ENCODE results near the gene RBM26. TPM values are rescaled to one million over a fixed set of nuclear protein-coding genes. Genes with fewer than 3 reads are reported as not detected.
A peak's percentile ranks its signal among the peaks of the same experiment; 100 is the strongest.

Gene RBM26
- total RNA-seq, 1 donor from 2014 or later: 31.3 TPM

GRCh38 chr13:79317856-79318255 is 88.2 kb downstream of the RBM26 start:
- Histone ChIP-seq H3K27ac (ENCODE audit: low read depth, low read length) (no peak overlapping the region), H3K27me3 (ENCODE audit: control insufficient read depth in 3 of 3, insufficient read depth in 3 of 3, low read length in 3 of 3) (no peaks in the 10 kb centered on the region)

GRCh38 chr13:79314652-79315051 is 91.4 kb downstream of the RBM26 start:
- no peak overlapping the region for H3K4me3 ChIP-seq (ENCODE audit: low read length in 3 of 3)

More at GRCh38 chr13:79317856-79318255, 88.2 kb downstream of the RBM26 start:
- Histone ChIP-seq H3K9me3 (ENCODE audit: control insufficient read depth in 3 of 3, low read length in 3 of 3) (no peaks in the 10 kb centered on the region), H3K4me3 (ENCODE audit: low read length in 3 of 3) (no peak overlapping the region), H3K9ac (ENCODE audit: low read depth in 1 of 3, low read length in 3 of 3) (no peak overlapping the region), H3K36me3 (ENCODE audit: control insufficient read depth in 3 of 3, insufficient read depth in 3 of 3, low read length in 3 of 3) (peaks cover 0 to 22% (median 12%) of the 10 kb centered on the region in 3 donors), H3K4me1 (ENCODE audit: control insufficient read depth in 3 of 3, insufficient read depth in 3 of 3, low read length in 3 of 3) (no peaks in the 10 kb centered on the region)

GRCh38 chr13:79312340-79312855 is 93.7 kb downstream of the RBM26 start:
- H3K27ac ChIP-seq (ENCODE audit: low read depth, low read length): no peak overlapping the region
- H3K36me3 ChIP-seq (ENCODE audit: control insufficient read depth in 3 of 3, insufficient read depth in 3 of 3, low read length in 3 of 3): peaks cover 0 to 3% (median 0%) of the 10 kb centered on the region in 3 donors
- H3K9me3 ChIP-seq (ENCODE audit: control insufficient read depth in 3 of 3, low read length in 3 of 3): no peaks in the 10 kb centered on the region
- no peaks in the 10 kb centered on the region for H3K27me3 ChIP-seq (ENCODE audit: control insufficient read depth in 3 of 3, insufficient read depth in 3 of 3, low read length in 3 of 3)
- H3K4me1 ChIP-seq (ENCODE audit: control insufficient read depth in 3 of 3, insufficient read depth in 3 of 3, low read length in 3 of 3): peaks cover 3 to 6% (median 4%) of the 10 kb centered on the region in 3 donors
- H3K9ac ChIP-seq (ENCODE audit: low read depth in 1 of 3, low read length in 3 of 3): no peak overlapping the region
- H3K4me3 ChIP-seq (ENCODE audit: low read length in 3 of 3): no peak overlapping the region

More at GRCh38 chr13:79314652-79315051, 91.4 kb downstream of the RBM26 start:
- Histone ChIP-seq H3K27me3 (ENCODE audit: control insufficient read depth in 3 of 3, insufficient read depth in 3 of 3, low read length in 3 of 3) (no peaks in the 10 kb centered on the region), H3K9ac (ENCODE audit: low read depth in 1 of 3, low read length in 3 of 3) (no peak overlapping the region), H3K4me1 (ENCODE audit: control insufficient read depth in 3 of 3, insufficient read depth in 3 of 3, low read length in 3 of 3) (peaks cover 0 to 3% (median 0%) of the 10 kb centered on the region in 3 donors), H3K36me3 (ENCODE audit: control insufficient read depth in 3 of 3, insufficient read depth in 3 of 3, low read length in 3 of 3) (peaks cover 0 to 9% (median 7%) of the 10 kb centered on the region in 3 donors), H3K9me3 (ENCODE audit: control insufficient read depth in 3 of 3, low read length in 3 of 3) (no peaks in the 10 kb centered on the region), H3K27ac (ENCODE audit: low read depth, low read length) (no peak overlapping the region)

GRCh38 chr13:79311386-79311785 is 94.7 kb downstream of the RBM26 start:
- Histone ChIP-seq H3K4me3 (ENCODE audit: low read length in 3 of 3) (no peak overlapping the region), H3K4me1 (ENCODE audit: control insufficient read depth in 3 of 3, insufficient read depth in 3 of 3, low read length in 3 of 3) (peaks cover 3 to 6% (median 4%) of the 10 kb centered on the region in 3 donors), H3K36me3 (ENCODE audit: control insufficient read depth in 3 of 3, insufficient read depth in 3 of 3, low read length in 3 of 3) (peaks cover 0 to 3% (median 0%) of the 10 kb centered on the region in 3 donors), H3K9ac (ENCODE audit: low read depth in 1 of 3, low read length in 3 of 3) (no peak overlapping the region), H3K27ac (ENCODE audit: low read depth, low read length) (no peak overlapping the region), H3K27me3 (ENCODE audit: control insufficient read depth in 3 of 3, insufficient read depth in 3 of 3, low read length in 3 of 3) (no peaks in the 10 kb centered on the region), H3K9me3 (ENCODE audit: control insufficient read depth in 3 of 3, low read length in 3 of 3) (no peaks in the 10 kb centered on the region)

GRCh38 chr13:79309690-79310089 is 96.4 kb downstream of the RBM26 start:
- H3K9me3 ChIP-seq (ENCODE audit: control insufficient read depth in 3 of 3, low read length in 3 of 3): no peaks in the 10 kb centered on the region
- no peak overlapping the region for H3K4me3 ChIP-seq (ENCODE audit: low read length in 3 of 3)
- H3K4me1 ChIP-seq (ENCODE audit: control insufficient read depth in 3 of 3, insufficient read depth in 3 of 3, low read length in 3 of 3): peaks cover 3 to 6% (median 4%) of the 10 kb centered on the region in 3 donors
- H3K27me3 ChIP-seq (ENCODE audit: control insufficient read depth in 3 of 3, insufficient read depth in 3 of 3, low read length in 3 of 3): no peaks in the 10 kb centered on the region
- H3K36me3 ChIP-seq (ENCODE audit: control insufficient read depth in 3 of 3, insufficient read depth in 3 of 3, low read length in 3 of 3): peaks cover 0 to 3% (median 0%) of the 10 kb centered on the region in 3 donors
- H3K27ac ChIP-seq (ENCODE audit: low read depth, low read length): no peak overlapping the region
- H3K9ac ChIP-seq (ENCODE audit: low read depth in 1 of 3, low read length in 3 of 3): no peak overlapping the region

- no peak overlapping the region for H3K9ac ChIP-seq (ENCODE audit: low read depth in 1 of 3, low read length in 3 of 3)
- H3K4me3 ChIP-seq (ENCODE audit: low read length in 3 of 3): peak overlapping the region in 1 of 3 donors; percentile 9
- H3K27ac ChIP-seq (ENCODE audit: low read depth, low read length): no peak overlapping the region
- no peaks in the 10 kb centered on the region for H3K9me3 ChIP-seq (ENCODE audit: control insufficient read depth in 3 of 3, low read length in 3 of 3)
- no peaks in the 10 kb centered on the region for H3K27me3 ChIP-seq (ENCODE audit: control insufficient read depth in 3 of 3, insufficient read depth in 3 of 3, low read length in 3 of 3)
- H3K36me3 ChIP-seq (ENCODE audit: control insufficient read depth in 3 of 3, insufficient read depth in 3 of 3, low read length in 3 of 3): no peaks in the 10 kb centered on the region
- peaks cover 3 to 6% (median 4%) of the 10 kb centered on the region in 3 donors for H3K4me1 ChIP-seq (ENCODE audit: control insufficient read depth in 3 of 3, insufficient read depth in 3 of 3, low read length in 3 of 3)
Observed at GRCh38 chr13:79307866-79308298, 98.2 kb downstream of the RBM26 start.

GRCh38 chr13:79307433-79307861 is 98.6 kb downstream of the RBM26 start:
- peaks cover 3 to 6% (median 4%) of the 10 kb centered on the region in 3 donors for H3K4me1 ChIP-seq (ENCODE audit: control insufficient read depth in 3 of 3, insufficient read depth in 3 of 3, low read length in 3 of 3)
- no peak overlapping the region for H3K27ac ChIP-seq (ENCODE audit: low read depth, low read length)
- no peak overlapping the region for H3K4me3 ChIP-seq (ENCODE audit: low read length in 3 of 3)
- no peaks in the 10 kb centered on the region for H3K27me3 ChIP-seq (ENCODE audit: control insufficient read depth in 3 of 3, insufficient read depth in 3 of 3, low read length in 3 of 3)
- no peaks in the 10 kb centered on the region for H3K9me3 ChIP-seq (ENCODE audit: control insufficient read depth in 3 of 3, low read length in 3 of 3)
- H3K36me3 ChIP-seq (ENCODE audit: control insufficient read depth in 3 of 3, insufficient read depth in 3 of 3, low read length in 3 of 3): no peaks in the 10 kb centered on the region
- H3K9ac ChIP-seq (ENCODE audit: low read depth in 1 of 3, low read length in 3 of 3): no peak overlapping the region

- Histone ChIP-seq H3K4me1 (ENCODE audit: control insufficient read depth in 3 of 3, insufficient read depth in 3 of 3, low read length in 3 of 3) (peaks cover 0 to 6% (median 4%) of the 10 kb centered on the region in 3 donors), H3K4me3 (ENCODE audit: low read length in 3 of 3) (no peak overlapping the region), H3K27me3 (ENCODE audit: control insufficient read depth in 3 of 3, insufficient read depth in 3 of 3, low read length in 3 of 3) (no peaks in the 10 kb centered on the region), H3K9ac (ENCODE audit: low read depth in 1 of 3, low read length in 3 of 3) (no peak overlapping the region), H3K27ac (ENCODE audit: low read depth, low read length) (no peak overlapping the region), H3K36me3 (ENCODE audit: control insufficient read depth in 3 of 3, insufficient read depth in 3 of 3, low read length in 3 of 3) (no peaks in the 10 kb centered on the region), H3K9me3 (ENCODE audit: control insufficient read depth in 3 of 3, low read length in 3 of 3) (no peaks in the 10 kb centered on the region)
Observed at GRCh38 chr13:79306650-79307049, 99.4 kb downstream of the RBM26 start.

GRCh38 chr13:79297128-79297527 is 108.9 kb downstream of the RBM26 start:
- no peak overlapping the region for H3K9ac ChIP-seq (ENCODE audit: low read depth in 1 of 3, low read length in 3 of 3)
- no peaks in the 10 kb centered on the region for H3K9me3 ChIP-seq (ENCODE audit: control insufficient read depth in 3 of 3, low read length in 3 of 3)
- H3K4me3 ChIP-seq (ENCODE audit: low read length in 3 of 3): no peak overlapping the region
- no peaks in the 10 kb centered on the region for H3K36me3 ChIP-seq (ENCODE audit: control insufficient read depth in 3 of 3, insufficient read depth in 3 of 3, low read length in 3 of 3)
- peaks cover 0 to 2% (median 0%) of the 10 kb centered on the region in 3 donors for H3K27me3 ChIP-seq (ENCODE audit: control insufficient read depth in 3 of 3, insufficient read depth in 3 of 3, low read length in 3 of 3)
- H3K4me1 ChIP-seq (ENCODE audit: control insufficient read depth in 3 of 3, insufficient read depth in 3 of 3, low read length in 3 of 3): no peaks in the 10 kb centered on the region
- no peak overlapping the region for H3K27ac ChIP-seq (ENCODE audit: low read depth, low read length)

GRCh38 chr13:79295906-79296706 is 109.9 kb downstream of the RBM26 start:
- H3K36me3 ChIP-seq (ENCODE audit: control insufficient read depth in 3 of 3, insufficient read depth in 3 of 3, low read length in 3 of 3): no peaks in the 10 kb centered on the region
- no peak overlapping the region for H3K9ac ChIP-seq (ENCODE audit: low read depth in 1 of 3, low read length in 3 of 3)
- no peaks in the 10 kb centered on the region for H3K4me1 ChIP-seq (ENCODE audit: control insufficient read depth in 3 of 3, insufficient read depth in 3 of 3, low read length in 3 of 3)
- no peak overlapping the region for H3K27ac ChIP-seq (ENCODE audit: low read depth, low read length)
- H3K27me3 ChIP-seq (ENCODE audit: control insufficient read depth in 3 of 3, insufficient read depth in 3 of 3, low read length in 3 of 3): peaks cover 0 to 2% (median 0%) of the 10 kb centered on the region in 3 donors
- no peak overlapping the region for H3K4me3 ChIP-seq (ENCODE audit: low read length in 3 of 3)
- H3K9me3 ChIP-seq (ENCODE audit: control insufficient read depth in 3 of 3, low read length in 3 of 3): no peaks in the 10 kb centered on the region
